Cardiac septum (tissue), 1 donor: Measurements from ENCODE around the gene HCLS1. TPM values are rescaled to one million over a fixed set of nuclear protein-coding genes. Genes with fewer than 3 reads are reported as not detected.

Experiments used
- DNase-seq: peaks from one replicate; pipeline ENCODE4 v3.0.0-alpha.2; 2020; ENCODE audit warnings: low spot score
- intact Hi-C: fragments of 100-400 bp; cut with DNase I; formaldehyde crosslinking; loops from one replicate; pipeline ENCODE4 v1.14.0; 2022
- total RNA-seq: library from RNA; stranded (reverse); fragmentation: NEBNext Ultra II Directional; extraction: Animal tissue kit (Norgen Biotek cat#: 25700); gene quantifications from one replicate; pipeline ENCODE4 v1.2.1, GENCODE V29; 2021
- donor health status: DM: no; HTN: no; CAD: no.

The HCLS1 gene
- total RNA-seq, 1 donor from 2014 or later = 9.4 TPM

- DNase-seq = no peak
- intact Hi-C loops = no loop called here
Observed at GRCh38 chr3:121659586-121659985, 1.1 kb downstream of the HCLS1 start.

DNA sequence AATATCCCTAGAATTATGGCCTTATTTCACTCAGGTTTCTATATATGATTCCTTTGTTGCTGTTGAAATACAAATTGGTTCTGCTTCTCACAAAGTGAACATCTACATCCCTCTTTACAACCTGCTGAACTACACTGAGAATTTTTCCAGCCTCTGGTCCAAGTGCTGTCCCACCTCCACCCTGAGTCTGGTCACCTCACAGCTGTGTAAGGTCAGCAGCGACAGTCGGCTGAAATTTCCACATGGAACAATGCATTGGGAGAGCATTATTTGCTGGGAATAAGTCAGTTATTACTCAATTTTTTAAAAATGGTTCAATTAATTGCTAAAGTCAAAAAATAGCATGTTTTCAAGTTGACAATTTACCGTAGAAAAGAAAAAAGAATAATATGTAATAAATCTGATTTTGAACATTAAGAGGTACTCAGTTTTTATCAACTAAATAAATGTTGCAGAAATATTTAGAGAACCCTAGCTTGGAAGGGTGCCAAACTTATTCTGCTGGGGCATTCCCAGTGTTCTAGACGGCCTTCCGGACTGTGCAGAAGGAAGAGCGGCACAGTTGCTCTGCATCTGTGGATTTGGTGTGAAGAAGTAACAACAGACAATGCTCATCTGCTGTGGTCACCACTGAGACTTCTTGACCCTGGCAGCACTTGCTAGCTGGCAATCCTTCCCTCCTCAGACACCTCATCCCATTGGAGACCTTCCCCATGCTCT lies 1.8 kb downstream of the HCLS1 start:
- intact Hi-C loops = no loop called here
- no peak for DNase-seq

GRCh38 chr3:121654493-121655385 lies 6.0 kb downstream of the HCLS1 start:
- DNase-seq = no peak
- intact Hi-C loops = no loop called here

GRCh38 chr3:121651684-121652083 lies 9.0 kb downstream of the HCLS1 start:
- intact Hi-C loops = no loop called here
- no peak for DNase-seq

DNA sequence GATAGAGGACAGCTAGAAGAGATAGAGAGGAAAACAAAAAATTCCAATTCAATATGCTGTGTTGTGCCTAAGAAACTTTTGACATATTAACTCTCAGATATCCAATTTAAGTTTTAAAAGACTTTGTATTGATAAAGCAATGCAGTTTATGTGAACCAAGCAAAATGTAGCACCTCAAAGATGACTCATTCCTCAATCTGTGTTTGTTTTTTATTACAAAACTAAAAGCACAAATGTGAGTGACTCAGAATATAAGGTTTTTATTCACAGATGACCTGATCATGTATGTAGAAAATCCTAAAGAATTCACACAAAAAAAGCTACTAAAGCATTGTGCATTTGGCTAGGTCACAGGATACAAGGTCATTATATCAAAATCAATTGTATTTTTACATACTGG lies 11.1 kb downstream of the HCLS1 start:
- no peak for DNase-seq
- intact Hi-C loops = loop anchor here (2.0 kb wide), 2 partner anchors 49 to 103 kb away; no protein-coding TSS in a partner anchor

DNA sequence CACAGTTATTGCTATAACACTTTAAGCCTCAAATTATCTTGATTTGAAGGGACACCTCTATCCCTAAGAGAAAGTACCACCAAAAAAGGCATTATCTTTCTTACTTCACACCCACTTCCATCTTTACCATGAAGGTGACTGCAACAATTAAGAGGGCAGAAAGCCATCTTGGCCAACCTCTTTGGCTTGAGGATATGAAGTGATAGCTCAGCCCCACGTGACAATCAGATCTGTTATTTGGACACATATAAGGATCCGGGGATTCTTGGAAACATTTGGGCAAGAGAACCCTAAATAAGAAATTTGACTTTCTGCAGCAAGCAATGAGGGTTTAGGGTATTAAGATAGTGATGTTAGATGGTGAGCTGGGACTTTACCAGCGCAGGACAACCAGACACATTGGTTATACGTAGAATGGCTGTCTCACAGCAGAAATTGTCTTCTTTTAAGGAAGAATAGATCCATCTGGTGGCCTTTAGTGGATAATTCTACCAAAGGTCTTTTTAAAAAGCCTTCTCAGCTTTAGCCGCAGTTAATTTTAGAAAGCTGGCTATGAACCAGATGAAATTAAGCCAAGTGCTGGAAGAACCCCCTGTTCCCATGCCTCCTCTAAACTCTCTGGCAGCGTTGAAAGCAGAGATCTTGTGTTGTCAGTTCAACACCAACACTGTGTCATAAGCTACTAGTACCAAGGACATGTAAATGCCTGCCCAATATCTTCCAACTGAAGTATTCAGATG lies 12.3 kb downstream of the HCLS1 start:
- intact Hi-C loops = loop anchor here (2.0 kb wide), 2 partner anchors 48 to 102 kb away; no protein-coding TSS in a partner anchor
- DNase-seq = no peak

DNA sequence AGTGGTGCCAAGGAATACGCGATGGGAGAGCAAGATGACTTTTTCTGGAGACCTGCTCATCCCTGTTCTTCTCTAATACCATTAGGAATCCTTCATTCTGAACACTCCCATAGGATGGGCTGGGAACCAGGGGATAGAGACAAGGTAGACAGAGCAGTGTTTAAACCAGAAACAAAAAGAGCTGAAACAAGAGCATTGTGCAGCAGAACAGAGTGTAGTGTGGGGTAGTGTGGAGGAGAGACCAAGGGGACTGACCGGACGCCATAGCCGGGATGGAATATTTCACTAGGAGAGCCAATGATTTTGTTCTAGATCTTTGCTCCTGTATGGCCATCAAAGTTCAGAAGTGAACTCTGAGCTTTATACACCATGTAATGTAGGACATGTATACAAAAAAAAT lies 15.6 kb downstream of the HCLS1 start:
- intact Hi-C loops = no loop called here
- no peak for DNase-seq

- no peak for DNase-seq
- intact Hi-C loops = no loop called here
Observed at GRCh38 chr3:121642601-121643314, 17.9 kb downstream of the HCLS1 start.

- no peak for DNase-seq
- intact Hi-C loops = no loop called here
Observed at GRCh38 chr3:121641127-121641526, 19.6 kb downstream of the HCLS1 start.

GRCh38 chr3:121637922-121638321 lies 22.8 kb downstream of the HCLS1 start:
- DNase-seq = no peak
- intact Hi-C loops = no loop called here

DNA sequence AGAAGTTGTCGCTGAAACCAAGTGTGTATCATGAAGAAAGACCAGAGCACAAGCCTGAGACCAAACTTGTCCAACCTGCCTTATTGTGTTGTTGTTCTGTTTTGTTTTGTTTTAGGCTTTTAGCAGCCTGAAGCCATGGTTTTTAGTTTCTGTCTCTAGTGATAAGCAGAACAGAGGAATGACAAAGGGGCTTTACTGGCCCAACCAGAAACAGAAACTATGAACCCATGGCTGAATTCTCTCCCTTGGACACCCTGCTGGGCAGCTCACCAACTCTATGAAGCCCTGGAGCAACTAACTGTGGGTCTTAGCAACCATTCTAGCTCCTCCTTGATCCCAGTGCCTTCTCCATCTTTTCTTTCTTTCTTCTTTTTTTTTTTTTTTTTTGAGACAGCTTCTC lies 30.3 kb downstream of the HCLS1 start:
- no peak for DNase-seq
- intact Hi-C loops = no loop called here

- intact Hi-C loops = no loop called here
- DNase-seq = no peak
Observed at GRCh38 chr3:121629601-121630000, 31.1 kb downstream of the HCLS1 start.

DNA sequence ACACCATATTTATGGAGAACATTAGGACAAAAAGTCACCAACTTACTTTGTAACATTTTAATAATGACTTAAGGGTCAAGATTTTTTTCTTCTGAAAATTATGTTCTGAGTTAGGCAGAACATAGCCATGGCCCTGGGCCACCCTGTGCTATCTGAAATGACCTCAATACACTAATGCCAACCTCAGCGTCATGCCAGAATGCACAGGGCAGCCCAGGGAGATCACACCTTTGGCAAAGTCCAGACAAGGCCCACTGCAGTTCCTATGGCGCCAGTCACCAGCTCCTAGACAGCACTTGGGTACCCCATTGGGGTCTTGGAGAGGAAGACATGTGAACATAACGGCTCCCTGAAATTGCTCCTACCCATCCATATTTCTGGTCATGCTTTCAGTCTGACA lies 33.1 kb downstream of the HCLS1 start:
- DNase-seq = no peak
- intact Hi-C loops = no loop called here

- intact Hi-C loops = no loop called here
- no peak for DNase-seq
Observed at GRCh38 chr3:121627211-121627610, 33.5 kb downstream of the HCLS1 start.

GRCh38 chr3:121626495-121626894 lies 34.2 kb downstream of the HCLS1 start:
- intact Hi-C loops = no loop called here
- no peak for DNase-seq

DNA sequence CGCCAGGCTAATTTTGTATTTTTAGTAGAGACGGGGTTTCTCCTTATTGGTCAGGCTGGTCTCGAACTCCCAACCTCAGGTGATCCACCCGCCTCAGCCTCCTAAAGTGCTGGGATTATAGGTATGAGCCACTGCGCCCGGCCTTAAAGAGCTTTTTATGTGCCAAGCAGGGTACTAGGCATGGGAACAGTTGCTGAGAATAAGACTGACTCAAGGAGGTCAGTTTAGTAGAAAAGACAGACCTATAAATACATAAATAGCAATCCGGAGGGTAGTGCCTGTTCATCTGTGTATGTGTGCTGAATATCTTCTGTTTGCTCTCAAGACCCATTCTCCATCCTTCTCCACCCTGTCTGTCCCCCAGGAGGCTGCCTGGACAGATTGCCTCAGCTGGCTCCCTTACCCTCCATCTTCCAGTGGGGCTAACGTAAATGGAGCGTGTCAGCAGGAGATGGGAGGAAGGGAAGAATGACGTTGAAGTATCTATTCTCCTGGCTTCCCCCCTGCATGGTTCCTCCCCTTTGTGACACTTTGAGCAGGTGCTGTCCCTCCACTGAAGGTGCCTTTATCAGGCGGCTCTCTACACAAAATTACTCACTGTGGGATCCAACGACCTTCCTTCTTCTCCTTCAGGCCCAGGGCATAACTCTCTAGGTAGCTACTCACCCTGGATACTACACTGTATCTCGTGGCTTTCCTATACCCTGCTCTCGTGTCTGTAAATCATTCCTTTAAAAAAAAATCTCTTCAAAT lies 36.4 kb downstream of the HCLS1 start:
- no peak for DNase-seq
- intact Hi-C loops = no loop called here

- no peak for DNase-seq
- intact Hi-C loops = no loop called here
Observed at GRCh38 chr3:121621491-121621890, 39.2 kb downstream of the HCLS1 start.

DNA sequence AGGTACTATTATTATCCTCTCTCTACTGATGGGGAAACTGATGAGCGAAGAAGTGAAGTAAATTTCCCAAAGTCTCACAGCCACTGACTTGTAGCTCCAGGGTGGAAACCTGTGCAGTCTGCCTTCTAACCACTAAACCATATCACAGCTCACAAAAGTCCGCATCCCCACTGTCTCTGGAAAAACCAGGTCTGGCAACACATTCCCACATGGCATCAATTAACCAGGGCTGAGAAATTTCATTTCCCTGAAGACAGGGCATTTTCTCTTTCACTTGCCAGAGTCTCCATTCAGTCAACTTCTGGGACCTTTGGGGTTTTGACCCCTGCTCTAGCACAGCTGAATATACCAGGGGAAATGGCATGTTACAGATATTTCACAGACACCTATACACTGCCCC lies 41.0 kb downstream of the HCLS1 start:
- no peak for DNase-seq
- intact Hi-C loops = no loop called here

DNA sequence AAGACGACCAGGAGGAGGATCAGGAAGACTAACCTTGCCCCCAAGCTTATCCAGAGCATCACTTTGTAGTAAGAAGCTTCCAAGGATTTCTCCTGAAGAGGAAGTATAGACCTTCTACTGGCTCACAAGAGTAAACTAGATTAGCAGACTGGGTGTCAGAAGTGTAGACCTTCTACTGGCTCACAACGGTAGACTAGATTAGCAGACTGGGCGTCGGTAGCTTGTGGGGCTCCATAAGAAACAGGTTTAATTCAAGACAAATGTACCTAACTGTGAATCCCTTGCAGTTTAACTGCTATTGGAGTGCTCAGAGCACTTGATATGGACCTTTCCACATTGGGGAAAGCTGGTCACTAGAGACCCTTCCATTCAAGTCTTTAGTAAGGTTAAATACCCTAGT lies 54.6 kb downstream of the HCLS1 start:
- intact Hi-C loops = no loop called here
- no peak for DNase-seq
